Esophagus squamous epithelium (tissue), 4 donors: ENCODE data around the gene ACSS3.

ENCODE experiments used
- CTCF ChIP-seq, 6 experiments: fragments of 450-650 bp in 4 of 6; fragments of 200-600 bp in 2 of 6; sonication (generic) in 2 of 6; IDR thresholded peaks; one replicate each; pipeline ENCODE4 v1.5.1; 2016 to 2019; ENCODE audit warnings: antibody characterized with exemption in 6 of 6, mild to moderate bottlenecking in 4 of 6, moderate library complexity in 4 of 6
- POLR2A ChIP-seq, 4 donors: fragments of 450-650 bp; IDR thresholded peaks; one replicate each; pipeline ENCODE4 v1.6.1; 2017; ENCODE audit warnings: antibody characterized with exemption in 4 of 4, mild to moderate bottlenecking in 4 of 4, moderate library complexity in 3 of 4

DNA sequence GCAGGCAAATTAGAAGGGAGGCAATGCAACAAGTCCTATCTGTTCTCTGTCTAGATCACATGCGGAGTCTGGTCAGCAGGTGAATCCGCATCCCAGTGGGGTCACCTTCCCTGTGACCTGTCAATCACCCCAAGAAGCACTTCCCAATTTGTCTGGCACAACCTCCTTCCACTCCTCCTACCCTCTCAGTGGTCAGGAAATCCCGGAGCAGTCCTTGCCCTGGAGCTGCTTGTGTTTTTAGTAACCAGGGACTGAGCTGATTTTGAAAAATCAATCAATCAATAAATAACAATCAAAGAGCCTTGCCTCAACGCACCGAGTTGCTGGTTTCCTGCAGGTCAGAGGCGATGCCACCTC is 572 bp upstream of the ACSS3 start:
- TF ChIP-seq POLR2A (IDR thresholded peaks at IDR 0.05), result no peak
- no peak for TF ChIP-seq CTCF (IDR thresholded peaks at IDR 0.05)
